ENCODE data around the gene FMN1. TPM values are rescaled to one million over a fixed set of nuclear protein-coding genes. Genes with fewer than 3 reads are reported as not detected.

FMN1 gene
- total RNA-seq, 1 donor from 2014 or later: 2.9 TPM

GRCh38 chr15:33008284-33008995, 186.1 kb downstream of the FMN1 start:
- peak; percentile 90 for ATAC-seq
- DNase-seq: no peak
- intact Hi-C loops (cut with micrococcal nuclease): no loop called here

- ATAC-seq (peak; percentile 66), DNase-seq (no peak)
- intact Hi-C loops (cut with micrococcal nuclease): no loop called here
These were observed 187.1 kb downstream of the FMN1 start for GRCh38 chr15:33007303-33007855.

- DNase-seq (no peak), ATAC-seq (no peak)
- intact Hi-C loops (cut with micrococcal nuclease): no loop called here
These were observed 188.9 kb downstream of the FMN1 start for GRCh38 chr15:33005582-33005981.

- DNase-seq (no peak), ATAC-seq (no peak)
- intact Hi-C loops (cut with micrococcal nuclease): no loop called here
These were observed 192.6 kb downstream of the FMN1 start for GRCh38 chr15:33001926-33002325.

- intact Hi-C loops (cut with micrococcal nuclease): loop anchor here (5.0 to 10.0 kb wide), 2 partner anchors 154 to 332 kb away; no protein-coding TSS in a partner anchor
- ATAC-seq: peak; percentile 83
- DNase-seq: peak; percentile 58
These were observed 195.4 kb downstream of the FMN1 start for GRCh38 chr15:32998979-32999672.

GRCh38 chr15:32998182-32998581, 196.3 kb downstream of the FMN1 start:
- intact Hi-C loops (cut with micrococcal nuclease): loop anchor here (5.0 to 10.0 kb wide), 2 partner anchors 153 to 331 kb away; no protein-coding TSS in a partner anchor

GRCh38 chr15:32994810-32995424, 199.6 kb downstream of the FMN1 start:
- intact Hi-C loops (cut with micrococcal nuclease): loop anchor here (5.0 to 10.0 kb wide), 2 partner anchors 150 to 328 kb away; no protein-coding TSS in a partner anchor
- no peak for DNase-seq
- no peak for ATAC-seq

More at GRCh38 chr15:32998182-32998581, 196.3 kb downstream of the FMN1 start:
- ATAC-seq (no peak), DNase-seq (no peak)

- no peak for ATAC-seq
- no peak for DNase-seq
- intact Hi-C loops (cut with micrococcal nuclease): loop anchor here (10.0 kb wide), 1 partner anchor 148 kb away; no protein-coding TSS in a partner anchor
These were observed 201.2 kb downstream of the FMN1 start for GRCh38 chr15:32993285-32993684.

- intact Hi-C loops (cut with micrococcal nuclease): loop anchor here (10.0 kb wide), 1 partner anchor 147 kb away; no protein-coding TSS in a partner anchor
- ATAC-seq (no peak), DNase-seq (no peak)
These were observed 202.8 kb downstream of the FMN1 start for GRCh38 chr15:32991619-32992111.

GRCh38 chr15:32990071-32990470, 204.4 kb downstream of the FMN1 start:
- DNase-seq (no peak), ATAC-seq (no peak)
- intact Hi-C loops (cut with micrococcal nuclease): loop anchor here (10.0 kb wide), 1 partner anchor 145 kb away; no protein-coding TSS in a partner anchor

GRCh38 chr15:32987067-32987466, 207.4 kb downstream of the FMN1 start:
- DNase-seq (no peak), ATAC-seq (no peak)
- intact Hi-C loops (cut with micrococcal nuclease): no loop called here

GRCh38 chr15:32986147-32986546, 208.4 kb downstream of the FMN1 start:
- intact Hi-C loops (cut with micrococcal nuclease): no loop called here
- no peak for ATAC-seq
- no peak for DNase-seq

GRCh38 chr15:32983679-32984078, 210.8 kb downstream of the FMN1 start:
- intact Hi-C loops (cut with micrococcal nuclease): no loop called here
- ATAC-seq: no peak

GRCh38 chr15:32982001-32982400, 212.5 kb downstream of the FMN1 start:
- ATAC-seq: no peak
- intact Hi-C loops (cut with micrococcal nuclease): no loop called here
- no peak for DNase-seq

More at GRCh38 chr15:32983679-32984078, 210.8 kb downstream of the FMN1 start:
- no peak for DNase-seq

GRCh38 chr15:32981536-32981935, 213.0 kb downstream of the FMN1 start:
- ATAC-seq: no peak
- no peak for DNase-seq
- intact Hi-C loops (cut with micrococcal nuclease): no loop called here

GRCh38 chr15:32979710-32980109, 214.8 kb downstream of the FMN1 start:
- no peak for ATAC-seq
- no peak for DNase-seq
- intact Hi-C loops (cut with micrococcal nuclease): no loop called here

GRCh38 chr15:32977506-32977905, 217.0 kb downstream of the FMN1 start:
- ATAC-seq: no peak
- DNase-seq: no peak
- intact Hi-C loops (cut with micrococcal nuclease): no loop called here

- no peak for ATAC-seq
- DNase-seq: no peak
- intact Hi-C loops (cut with micrococcal nuclease): no loop called here
These were observed 219.8 kb downstream of the FMN1 start for GRCh38 chr15:32974691-32975090.

GRCh38 chr15:32972686-32973085, 221.8 kb downstream of the FMN1 start:
- DNase-seq (no peak), ATAC-seq (no peak)
- intact Hi-C loops (cut with micrococcal nuclease): no loop called here

All from left ventricle myocardium superior (tissue), 1 donor.